HG02852 (cell line): Measurements from ENCODE around the gene SSBP1.
"Not testable (repeated sequence)": the region's sequence is repeated elsewhere in the genome, so short reads cannot be mapped to it uniquely, and the experiment has no call there.

Experiments used
- ATAC-seq: cut with Tn5 transposase; IDR thresholded peaks from one replicate; pipeline ENCODE4 v1.9.1; 2021; ENCODE audit warnings: mild to moderate bottlenecking, moderate library complexity; ENCODE audit not compliant: unreplicated experiment

Gene SSBP1

DNA sequence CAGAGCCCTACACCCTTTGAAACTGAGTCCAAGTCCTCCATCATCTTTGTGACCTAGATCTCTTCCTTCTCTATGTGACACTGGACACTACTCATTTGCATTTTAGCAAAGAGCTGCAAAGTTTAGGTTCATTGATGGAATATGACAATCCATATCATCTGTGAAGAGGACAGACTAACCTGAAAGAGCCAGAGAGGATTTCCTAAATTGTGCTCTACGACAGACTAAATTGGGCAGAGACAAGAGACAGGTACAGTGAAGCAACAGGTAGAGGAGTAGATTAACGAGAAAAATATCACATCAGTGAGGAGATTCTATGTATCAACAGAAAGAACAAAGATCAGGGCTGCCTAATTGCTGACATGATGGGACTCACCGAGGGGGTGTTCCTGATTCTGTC, 25.6 kb downstream of the SSBP1 start, which contains the start of gene TAS2R3:
TSS of gene TAS2R3 (plus strand) at position 301 of the 400 bp plus-strand sequence. CDS start at position 363, 62 bp downstream.
- ATAC-seq: no peak

DNA sequence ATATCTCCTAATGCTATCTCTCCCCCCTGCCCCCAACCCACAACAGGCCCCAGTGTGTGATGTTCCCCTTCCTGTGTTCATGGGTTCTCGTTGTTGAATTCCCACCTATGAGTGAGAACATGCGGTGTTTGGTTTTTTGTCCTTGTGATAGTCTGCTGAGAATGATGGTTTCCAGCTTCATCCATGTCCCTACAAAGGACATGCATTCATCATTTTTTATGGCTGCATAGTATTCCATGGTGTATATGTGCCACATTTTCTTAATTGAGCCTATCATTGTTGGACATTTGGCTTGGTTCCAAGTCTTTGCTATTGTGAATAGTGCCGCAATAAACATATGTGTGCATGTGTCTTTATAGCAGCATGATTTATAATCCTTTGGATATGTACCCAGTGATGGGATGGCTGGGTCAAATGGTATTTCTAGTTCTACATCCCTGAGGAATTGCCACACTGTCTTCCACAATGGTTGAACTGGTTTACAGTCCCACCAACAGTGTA, 32.0 kb downstream of the SSBP1 start:
- not testable (repeated sequence) for ATAC-seq

DNA sequence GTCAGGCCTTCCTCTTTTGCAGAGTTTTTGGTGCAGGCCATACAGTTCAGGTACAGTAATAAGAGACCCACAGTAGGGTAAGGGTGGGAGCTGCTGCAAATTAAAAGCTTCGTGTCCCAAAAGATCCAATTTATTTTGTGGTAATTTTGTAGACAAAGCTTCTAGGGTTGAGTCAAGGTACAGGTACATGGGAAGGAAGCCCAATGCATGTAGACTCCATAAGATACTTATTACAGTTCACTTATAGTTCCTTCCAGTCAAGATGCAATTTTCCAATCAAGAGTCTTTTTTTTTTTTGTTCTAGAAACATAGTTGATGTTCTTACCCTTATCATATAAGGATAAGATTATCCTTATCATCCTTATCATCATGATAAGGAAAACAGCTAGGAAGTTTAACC, 38.2 kb downstream of the SSBP1 start, which contains the start of gene TAS2R4:
TSS of gene TAS2R4 (plus strand) at position 301 of the 400 bp plus-strand sequence. CDS start 1,815 bp downstream, outside the sequence.
- ATAC-seq: no peak

DNA sequence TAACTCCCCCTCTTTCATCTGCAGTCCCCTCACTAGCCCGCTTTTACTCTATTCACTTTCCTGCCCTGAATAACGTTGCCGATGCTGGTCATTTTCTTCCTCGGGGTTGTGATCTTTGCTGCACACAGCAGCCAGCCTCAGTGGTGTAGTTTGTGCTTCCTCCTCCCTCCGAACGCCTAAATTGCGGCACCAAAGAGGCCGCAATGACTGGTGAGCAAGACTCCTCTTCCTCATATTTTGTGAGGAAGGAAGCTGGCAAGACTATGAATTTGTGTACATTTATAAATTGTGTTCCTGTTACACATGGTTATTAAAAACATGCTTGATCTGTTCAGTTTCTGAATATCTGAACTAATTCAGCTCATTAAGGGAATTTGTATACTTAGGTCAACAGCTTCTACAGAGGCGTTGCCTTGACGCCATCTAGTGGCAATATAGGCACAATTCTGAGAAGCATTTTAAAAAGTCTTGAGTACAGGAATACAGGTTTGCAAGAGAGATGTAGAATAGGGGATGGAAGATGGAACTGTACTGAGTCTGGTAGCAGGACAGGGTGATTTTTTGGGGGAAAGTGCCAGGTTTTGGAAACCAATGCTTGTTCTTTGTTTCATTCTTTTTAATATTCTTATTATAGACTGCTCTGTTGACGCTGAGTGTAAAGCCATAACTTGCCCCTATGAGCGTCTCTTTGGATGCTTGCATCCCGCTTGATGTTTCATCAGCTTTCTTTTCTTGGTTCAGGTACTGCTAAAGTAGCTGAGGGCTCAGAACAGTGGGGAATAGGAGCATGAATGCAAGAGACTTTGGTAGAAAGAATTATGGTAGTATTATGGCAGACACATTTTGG, 47.8 kb downstream of the SSBP1 start:
- ATAC-seq: no peak

DNA sequence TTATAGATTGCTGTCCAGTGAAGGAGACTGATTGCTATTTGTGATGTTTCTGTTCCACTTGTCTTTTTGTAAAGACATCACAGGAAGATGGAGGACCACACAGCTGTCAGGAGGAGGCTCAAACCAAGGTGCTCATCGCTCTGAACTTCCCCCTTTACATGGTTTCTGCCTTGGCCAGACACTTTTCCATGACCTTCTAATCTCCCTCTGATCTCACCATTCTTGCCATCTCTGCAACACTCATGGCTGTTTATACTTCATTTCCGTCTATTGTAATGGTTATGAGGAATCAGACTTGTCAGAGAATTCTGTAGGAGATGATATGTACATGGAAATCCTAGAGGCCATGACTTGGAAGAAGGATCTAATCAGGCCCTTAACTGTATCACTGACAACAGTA, 50.1 kb downstream of the SSBP1 start:
- ATAC-seq: no peak

DNA sequence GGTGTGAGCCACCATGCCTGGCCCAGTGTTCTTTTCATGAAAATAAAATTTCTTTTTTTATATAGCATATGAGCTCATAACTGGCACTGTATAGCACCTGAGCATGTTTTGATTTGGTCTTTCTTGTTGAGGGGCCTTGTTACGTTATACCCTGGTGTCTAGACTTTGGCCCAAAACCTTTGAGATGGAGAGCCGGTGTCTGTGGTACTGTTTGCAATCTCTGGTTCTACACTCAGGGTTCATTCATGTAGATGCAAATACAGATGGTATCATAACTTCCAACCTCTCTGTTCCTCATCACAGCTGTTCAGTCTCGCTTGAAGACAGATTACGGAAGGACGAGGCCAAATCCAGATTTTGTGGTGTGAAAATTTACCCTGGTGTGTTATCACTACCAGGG, 51.8 kb downstream of the SSBP1 start, which contains the start of gene TAS2R5:
TSS of gene TAS2R5 (plus strand) at position 301 of the 400 bp plus-strand sequence. CDS start 145 bp downstream, outside the sequence.
- ATAC-seq: no peak

DNA sequence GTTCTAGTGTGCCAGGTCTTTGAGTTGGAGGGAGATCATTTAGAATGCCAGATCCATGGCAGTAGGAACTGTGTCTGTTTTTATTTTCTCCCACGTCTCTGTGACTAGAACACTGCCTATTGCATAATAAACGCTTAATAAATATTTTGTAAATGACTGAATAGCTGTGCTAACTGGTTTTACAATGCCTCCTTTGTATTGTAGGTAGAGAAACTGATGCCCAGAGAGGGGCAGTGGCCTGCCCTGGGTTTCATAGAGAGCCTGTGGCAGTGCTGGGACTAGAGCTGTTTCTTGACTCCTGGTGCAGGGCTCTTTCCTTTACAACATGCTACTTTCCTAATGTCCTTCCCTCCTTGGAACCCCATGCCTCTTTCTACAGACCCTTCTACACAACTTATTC, 54.4 kb downstream of the SSBP1 start:
- ATAC-seq: no peak
